LNCaP clone FGC (cell line): Measurements from ENCODE around the gene HDGFL2.

Experiments used
- DNase-seq: peaks from one replicate; pipeline ENCODE4 v3.0.0-alpha.2; 2011; ENCODE audit warnings: low read depth
- H3K4me3 ChIP-seq: 2 replicates; pipeline ENCODE4 v1.5.1; 2011; ENCODE audit warnings: mild to moderate bottlenecking, low read depth, low read length, control low read depth
- TF ChIP-seq, protein P1 (sequence below): IDR thresholded peaks from 2 replicates; pipeline ENCODE4 v1.5.1; 2012; ENCODE audit warnings: mild to moderate bottlenecking; ENCODE audit not compliant: control insufficient read depth, insufficient read depth; ENCODE audit errors: extremely low read depth

HDGFL2 gene

DNA sequence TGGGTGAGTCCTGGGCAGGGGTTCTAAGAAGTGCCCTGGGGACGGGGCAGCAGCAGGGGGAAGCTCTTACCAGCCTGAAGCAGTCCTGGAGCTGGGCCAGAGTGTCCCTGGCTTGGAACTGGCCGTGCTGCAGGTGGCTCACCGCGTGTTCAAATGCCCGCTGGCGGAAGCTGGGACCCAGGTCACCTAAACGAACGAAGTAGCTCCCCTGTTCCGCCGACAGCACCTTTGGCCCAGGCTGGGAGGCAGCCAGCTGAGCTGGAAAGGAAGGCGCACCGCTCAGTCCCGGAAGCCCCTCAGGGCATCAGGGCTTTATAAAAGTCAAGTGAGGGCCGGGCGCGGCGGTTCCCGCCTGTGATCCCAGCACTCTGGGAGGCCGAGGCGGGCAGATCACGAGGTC, 36.6 kb downstream of the HDGFL2 start:
- H3K4me3 ChIP-seq = no peak overlapping the region
- TF ChIP-seq, protein P1, sequence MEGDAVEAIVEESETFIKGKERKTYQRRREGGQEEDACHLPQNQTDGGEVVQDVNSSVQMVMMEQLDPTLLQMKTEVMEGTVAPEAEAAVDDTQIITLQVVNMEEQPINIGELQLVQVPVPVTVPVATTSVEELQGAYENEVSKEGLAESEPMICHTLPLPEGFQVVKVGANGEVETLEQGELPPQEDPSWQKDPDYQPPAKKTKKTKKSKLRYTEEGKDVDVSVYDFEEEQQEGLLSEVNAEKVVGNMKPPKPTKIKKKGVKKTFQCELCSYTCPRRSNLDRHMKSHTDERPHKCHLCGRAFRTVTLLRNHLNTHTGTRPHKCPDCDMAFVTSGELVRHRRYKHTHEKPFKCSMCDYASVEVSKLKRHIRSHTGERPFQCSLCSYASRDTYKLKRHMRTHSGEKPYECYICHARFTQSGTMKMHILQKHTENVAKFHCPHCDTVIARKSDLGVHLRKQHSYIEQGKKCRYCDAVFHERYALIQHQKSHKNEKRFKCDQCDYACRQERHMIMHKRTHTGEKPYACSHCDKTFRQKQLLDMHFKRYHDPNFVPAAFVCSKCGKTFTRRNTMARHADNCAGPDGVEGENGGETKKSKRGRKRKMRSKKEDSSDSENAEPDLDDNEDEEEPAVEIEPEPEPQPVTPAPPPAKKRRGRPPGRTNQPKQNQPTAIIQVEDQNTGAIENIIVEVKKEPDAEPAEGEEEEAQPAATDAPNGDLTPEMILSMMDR = no peak
- DNase-seq = no peak

- H3K4me3 ChIP-seq = no peak overlapping the region
- TF ChIP-seq, protein P1 = no peak
- DNase-seq = no peak
These were observed 38.5 kb downstream of the HDGFL2 start for GRCh38 chr19:4510435-4511255.

DNA sequence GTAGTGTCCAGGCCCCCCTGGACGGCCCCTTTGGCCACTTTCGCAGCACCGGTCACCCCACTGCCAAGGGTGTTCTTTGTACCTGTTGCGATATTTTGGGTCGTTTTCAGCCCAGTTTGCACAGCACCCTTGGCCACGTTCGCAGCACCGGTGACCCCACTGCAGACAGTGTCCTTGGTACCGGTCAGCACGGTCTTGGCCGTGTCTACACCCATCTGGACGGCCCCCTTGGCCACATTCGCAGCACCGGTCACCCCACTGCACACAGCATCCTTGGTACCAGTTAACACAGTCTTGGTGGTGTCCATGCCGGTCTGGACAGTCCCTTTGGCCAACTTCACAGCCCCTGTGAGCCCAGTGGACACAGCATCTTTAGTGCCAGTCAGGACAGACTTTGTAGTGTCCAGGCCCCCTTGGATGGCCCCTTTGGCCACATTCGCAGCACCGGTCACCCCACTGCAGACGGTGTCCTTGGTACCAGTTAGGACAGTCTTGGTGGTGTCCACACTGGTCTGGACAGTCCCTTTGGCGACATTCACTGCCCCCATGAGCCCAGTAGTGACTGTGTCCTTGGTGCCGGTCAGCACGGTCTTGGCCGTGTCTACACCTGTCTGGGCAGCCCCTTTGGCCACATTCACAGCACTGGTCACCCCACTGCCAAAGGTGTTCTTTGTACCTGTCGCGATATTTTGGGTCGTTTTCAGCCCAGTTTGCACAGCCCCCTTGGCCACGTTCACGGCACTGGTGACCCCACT, 39.4 kb downstream of the HDGFL2 start:
- no peak overlapping the region for H3K4me3 ChIP-seq
- TF ChIP-seq, protein P1 = no peak
- DNase-seq = no peak

DNA sequence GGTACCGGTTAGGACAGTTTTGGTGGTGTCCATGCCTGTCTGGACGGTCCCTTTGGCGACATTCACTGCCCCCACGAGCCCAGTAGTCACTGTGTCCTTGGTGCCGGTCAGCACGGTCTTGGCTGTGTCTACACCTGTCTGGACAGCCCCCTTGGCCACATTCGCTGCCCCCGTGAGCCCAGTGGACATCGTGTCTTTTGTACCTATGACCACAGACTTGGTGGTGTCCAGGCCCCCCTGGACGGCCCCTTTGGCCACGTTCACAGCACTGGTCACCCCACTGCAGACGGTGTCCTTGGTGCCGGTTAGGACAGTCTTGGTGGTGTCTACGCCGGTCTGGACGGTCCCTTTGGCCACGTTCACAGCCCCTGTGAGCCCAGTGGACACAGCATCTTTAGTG, 40.0 kb downstream of the HDGFL2 start:
- TF ChIP-seq, protein P1 = no peak
- DNase-seq = no peak
- no peak overlapping the region for H3K4me3 ChIP-seq

GRCh38 chr19:4513248-4513647, 41.2 kb downstream of the HDGFL2 start:
- TF ChIP-seq, protein P1 = no peak
- H3K4me3 ChIP-seq = no peak overlapping the region

GRCh38 chr19:4515732-4516131, 43.6 kb downstream of the HDGFL2 start:
- TF ChIP-seq, protein P1 = no peak
- no peak overlapping the region for H3K4me3 ChIP-seq
- DNase-seq = no peak

More at GRCh38 chr19:4513248-4513647, 41.2 kb downstream of the HDGFL2 start:
- no peak for DNase-seq
